GM12891 (cell line): Measurements from ENCODE around the gene KRT15.

ENCODE experiments used
- PAX5 ChIP-seq: IDR thresholded peaks from 2 replicates; pipeline ENCODE4 v1.6.1; 2011; ENCODE audit warnings: low read length, moderate library complexity, mild to moderate bottlenecking; ENCODE audit not compliant: insufficient read depth, severe bottlenecking
- POLR2A ChIP-seq: IDR thresholded peaks from 2 replicates; pipeline ENCODE4 v1.6.1; 2011; ENCODE audit warnings: low read depth, low read length, control low read depth
- POLR2AphosphoS5 ChIP-seq: IDR thresholded peaks from 2 replicates; pipeline ENCODE4 v1.6.1; 2011; ENCODE audit warnings: low read depth, low read length, control low read depth
- POU2F2 ChIP-seq: IDR thresholded peaks from 2 replicates; pipeline ENCODE4 v1.6.1; 2011; ENCODE audit warnings: low read depth, mild to moderate bottlenecking, control low read depth, low read length, moderate library complexity
- SPI1 ChIP-seq: IDR thresholded peaks from 2 replicates; pipeline ENCODE4 v1.6.1; 2011; ENCODE audit warnings: low read depth, low read length, control low read depth
- TAF1 ChIP-seq: IDR thresholded peaks from 2 replicates; pipeline ENCODE4 v1.6.1; 2011; ENCODE audit warnings: low read depth, low read length, control low read depth

GRCh38 chr17:41539979-41540701, 21.4 kb upstream of the KRT15 start:
- TF ChIP-seq TAF1 (no peak), POLR2A (no peak), POLR2AphosphoS5 (no peak), SPI1 (no peak), POU2F2 (no peak), PAX5 (no peak)
